AG09309 (cell line): ENCODE measurements around the gene SHROOM3.

Experiments
- DNase-seq: peaks from one replicate; pipeline ENCODE4 v3.0.0-alpha.2; 2010; ENCODE audit warnings: low read depth
- H3K4me3 ChIP-seq: 2 replicates; pipeline ENCODE4 v1.5.1; 2011; ENCODE audit warnings: mild to moderate bottlenecking, low read depth, low read length, moderate library complexity; ENCODE audit not compliant: control insufficient read depth
- CTCF ChIP-seq: IDR thresholded peaks from 2 replicates; pipeline ENCODE4 v1.5.1; 2011; ENCODE audit warnings: mild to moderate bottlenecking, low read depth, low read length, inconsistent platforms; ENCODE audit not compliant: insufficient read depth, control insufficient read depth; ENCODE audit errors: missing control alignments

SHROOM3 gene

DNA sequence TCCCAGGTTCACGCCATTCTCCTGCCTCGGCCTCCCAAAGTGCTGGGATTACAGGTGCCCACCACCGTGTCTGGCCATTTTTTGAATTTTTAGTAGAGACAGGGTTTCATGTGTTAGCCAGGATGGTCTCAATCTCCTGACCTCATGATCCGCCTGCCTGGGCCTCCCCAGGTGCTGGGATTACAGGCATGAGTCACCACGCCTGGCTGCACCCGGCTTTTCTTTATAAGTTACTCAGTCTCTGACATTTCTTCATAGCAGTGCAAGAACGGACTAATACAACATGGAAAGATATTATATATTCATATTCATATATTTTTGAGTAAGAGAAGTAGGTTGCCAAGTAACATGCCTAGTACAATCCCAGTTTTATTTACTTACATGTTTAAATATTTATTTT is 22.9 kb downstream of the SHROOM3 start:
- no peak for DNase-seq
- TF ChIP-seq CTCF = no peak

DNA sequence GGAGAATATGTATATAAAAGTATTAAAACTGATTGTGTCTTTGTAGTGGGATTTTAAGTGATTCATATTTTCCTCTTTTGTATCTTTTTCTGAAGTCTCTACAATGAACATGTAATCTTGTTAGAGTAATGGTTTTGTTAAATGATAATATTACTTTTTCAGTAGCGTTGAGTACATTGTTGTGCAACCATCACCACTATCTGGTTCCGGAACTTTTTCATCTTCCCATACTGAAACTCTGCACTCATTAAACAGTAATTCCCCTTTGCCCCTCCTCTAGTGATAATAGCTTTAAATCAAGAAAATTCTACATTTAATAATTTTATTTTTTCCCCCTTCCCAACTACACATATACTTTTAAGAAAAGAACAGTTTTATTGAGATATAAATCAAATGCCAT is 23.3 kb downstream of the SHROOM3 start:
- TF ChIP-seq CTCF = no peak
- H3K4me3 ChIP-seq = no peak overlapping the region
- no peak for DNase-seq

More for the DNA sequence above, 22.9 kb downstream of the SHROOM3 start:
- no peak overlapping the region for H3K4me3 ChIP-seq

DNA sequence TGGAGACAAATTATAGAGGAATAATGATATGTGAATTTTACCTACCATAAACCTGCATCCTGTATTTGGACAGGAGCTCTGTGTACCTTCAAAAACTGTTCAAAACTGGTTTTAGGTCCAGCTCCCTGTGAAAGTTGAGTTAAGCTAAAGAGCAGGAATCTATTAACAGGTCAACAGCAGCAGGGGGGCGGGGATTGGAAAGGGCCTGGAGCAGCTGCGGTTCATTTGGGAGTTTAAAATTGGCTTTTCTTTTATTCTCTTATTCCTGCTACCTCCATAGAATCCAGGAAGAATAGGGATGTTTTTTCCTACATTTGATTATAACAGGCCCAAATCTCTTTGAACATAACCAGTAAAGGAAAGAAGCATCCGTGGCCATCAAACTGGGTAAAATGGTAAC is 23.8 kb downstream of the SHROOM3 start:
- H3K4me3 ChIP-seq = no peak overlapping the region
- TF ChIP-seq CTCF = no peak
- DNase-seq = no peak

DNA sequence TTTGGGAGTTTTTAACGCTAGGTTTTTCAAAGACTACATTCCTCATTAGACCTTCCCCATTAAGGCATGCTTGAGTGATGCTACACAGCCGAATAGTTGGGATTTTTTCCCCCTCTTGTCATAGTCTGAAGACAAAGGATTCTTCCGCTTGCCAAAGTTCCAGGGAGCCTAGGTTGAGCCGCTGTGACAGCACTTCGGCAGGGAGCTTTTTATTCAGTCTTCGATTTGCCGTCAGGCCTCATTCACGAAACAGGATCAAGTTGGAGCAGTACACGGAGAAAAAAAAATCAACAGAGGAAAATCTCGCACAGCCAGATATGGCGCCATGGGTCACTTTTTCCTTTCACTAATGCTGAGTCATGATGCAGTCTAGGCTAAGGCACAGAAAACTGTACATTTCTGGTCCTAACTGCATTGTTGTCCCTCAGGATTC is 24.3 kb downstream of the SHROOM3 start:
- peak; percentile 29 for DNase-seq
- no peak overlapping the region for H3K4me3 ChIP-seq
- no peak for TF ChIP-seq CTCF

- H3K4me3 ChIP-seq = no peak overlapping the region
- TF ChIP-seq CTCF = no peak
- DNase-seq = no peak
Observed at GRCh38 chr4:76463568-76463967, 28.5 kb downstream of the SHROOM3 start.

DNA sequence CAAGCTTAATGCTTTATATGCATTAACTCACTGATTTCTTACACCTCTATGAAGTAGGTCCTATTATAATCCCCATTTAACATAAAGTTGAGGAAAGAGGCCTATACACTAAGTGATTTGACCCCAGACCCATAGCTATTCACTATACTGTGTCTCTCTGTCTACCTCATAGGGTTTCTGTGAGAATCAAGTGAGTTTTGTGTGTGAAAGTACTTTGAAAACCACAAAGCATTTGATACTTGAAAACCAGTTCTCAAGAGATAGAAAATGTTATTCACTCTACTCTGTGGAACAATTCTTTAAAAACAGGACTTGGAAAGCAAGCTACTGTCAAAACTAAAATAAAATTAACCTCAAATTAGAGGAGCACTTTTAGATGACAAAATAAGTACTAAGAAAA is 35.0 kb downstream of the SHROOM3 start:
- no peak for TF ChIP-seq CTCF
- no peak overlapping the region for H3K4me3 ChIP-seq
- DNase-seq = no peak

GRCh38 chr4:76470532-76470931 is 35.5 kb downstream of the SHROOM3 start:
- no peak for DNase-seq
- no peak overlapping the region for H3K4me3 ChIP-seq
- no peak for TF ChIP-seq CTCF
